NK-92 (cell line): ENCODE data around the gene RPS27L.

Experiments
- DNase-seq: peaks from one replicate; lab custom pipeline; 2025; ENCODE audit not compliant: unreplicated experiment; lab: John Stamatoyannopoulos, UW

RPS27L gene

GRCh38 chr15:63188247-63188925, 31.1 kb upstream of the RPS27L start:
- no peak for DNase-seq

GRCh38 chr15:63187589-63188226, 30.4 kb upstream of the RPS27L start:
- DNase-seq, result no peak

GRCh38 chr15:63186065-63186464, 28.8 kb upstream of the RPS27L start:
- DNase-seq, result no peak

GRCh38 chr15:63185206-63185605, 27.9 kb upstream of the RPS27L start:
- no peak for DNase-seq

GRCh38 chr15:63181648-63182047, 24.4 kb upstream of the RPS27L start:
- DNase-seq, result no peak

GRCh38 chr15:63180746-63181145, 23.5 kb upstream of the RPS27L start:
- no peak for DNase-seq

- DNase-seq, result no peak
Observed at GRCh38 chr15:63178034-63178433, 20.8 kb upstream of the RPS27L start.

- DNase-seq, result no peak
Observed at GRCh38 chr15:63176302-63176701, 19.0 kb upstream of the RPS27L start.

GRCh38 chr15:63172851-63173451, 15.7 kb upstream of the RPS27L start:
- no peak for DNase-seq

GRCh38 chr15:63172376-63172775, 15.1 kb upstream of the RPS27L start:
- DNase-seq, result no peak

GRCh38 chr15:63169788-63170187, 12.5 kb upstream of the RPS27L start:
- DNase-seq, result no peak

- no peak for DNase-seq
Observed at GRCh38 chr15:63166219-63166618, 8.9 kb upstream of the RPS27L start.

GRCh38 chr15:63165166-63165859, 8.0 kb upstream of the RPS27L start:
- DNase-seq, result no peak

GRCh38 chr15:63163217-63163616, 5.9 kb upstream of the RPS27L start:
- DNase-seq, result no peak

- no peak for DNase-seq
Observed at GRCh38 chr15:63160638-63161037, 3.4 kb upstream of the RPS27L start.

GRCh38 chr15:63157891-63158431, 684 bp upstream of the RPS27L start:
- DNase-seq, result no peak

GRCh38 chr15:63156755-63157117, 541 bp downstream of the RPS27L start:
- no peak for DNase-seq

- no peak for DNase-seq
Observed at GRCh38 chr15:63156086-63156710, 1.1 kb downstream of the RPS27L start.

- no peak for DNase-seq
Observed at GRCh38 chr15:63155486-63155885, 1.8 kb downstream of the RPS27L start.

GRCh38 chr15:63151665-63152064, 5.6 kb downstream of the RPS27L start:
- no peak for DNase-seq

- DNase-seq, result no peak
Observed at GRCh38 chr15:63146684-63147083, 10.6 kb downstream of the RPS27L start.
